Tibial nerve (tissue), 4 donors: ENCODE results near the gene MKLN1. TPM values are rescaled to one million over a fixed set of nuclear protein-coding genes. Genes with fewer than 3 reads are reported as not detected.

Experiments used
- DNase-seq, 2 donors: peaks; one replicate each; pipeline ENCODE4 v3.0.0-alpha.2; 2019; ENCODE audit warnings: low spot score in 2 of 2
- H3K27ac ChIP-seq, 4 donors: fragments of 200-600 bp; sonication (generic) in 3 of 4; one replicate each; pipeline ENCODE4 v1.5.1; 2017 to 2019; ENCODE audit warnings: mild to moderate bottlenecking in 1 of 4
- H3K27me3 ChIP-seq, 2 donors: fragments of 200-600 bp; sonication (generic) in 1 of 2; one replicate each; pipeline versions ENCODE4 v1.5.1 to v1.6.0; 2017 to 2019
- H3K36me3 ChIP-seq, 3 donors: fragments of 200-600 bp; sonication (generic); one replicate each; pipeline ENCODE4 v1.5.1; 2018 to 2019
- H3K4me1 ChIP-seq, 4 donors: fragments of 200-600 bp; sonication (generic) in 3 of 4; one replicate each; pipeline ENCODE4 v1.5.1; 2017 to 2019
- H3K4me3 ChIP-seq, 4 donors: fragments of 200-600 bp; sonication (generic) in 3 of 4; one replicate each; pipeline ENCODE4 v1.5.1; 2017 to 2019; ENCODE audit warnings: mild to moderate bottlenecking in 1 of 4, moderate library complexity in 1 of 4
- H3K9me3 ChIP-seq, 4 donors: fragments of 200-600 bp; sonication (generic) in 3 of 4; one replicate each; pipeline ENCODE4 v1.5.1; 2017 to 2019
- CTCF ChIP-seq, 5 experiments: fragments of 200-600 bp in 3 of 5; fragments of 450-650 bp in 2 of 5; sonication (generic) in 3 of 5; IDR thresholded peaks; one replicate each; pipeline ENCODE4 v1.5.1; 2016 to 2019; ENCODE audit warnings: antibody characterized with exemption in 5 of 5, mild to moderate bottlenecking in 3 of 5, moderate library complexity in 2 of 5
- EP300 ChIP-seq, 2 donors: sonication (generic); formaldehyde crosslinking; IDR thresholded peaks; one replicate each; pipeline ENCODE4 v1.6.1; 2017; ENCODE audit warnings: antibody characterized with exemption in 2 of 2, mild to moderate bottlenecking in 1 of 2
- POLR2A ChIP-seq, 2 donors: fragments of 450-650 bp; IDR thresholded peaks; one replicate each; pipeline ENCODE4 v1.6.1; 2017; ENCODE audit warnings: antibody characterized with exemption in 2 of 2, mild to moderate bottlenecking in 2 of 2, moderate library complexity in 2 of 2
- WGBS, 2 donors: methylation state at CpG; one replicate each; pipeline ENCODE4 v1.1.5; 2018; 5-methylcytosine and 5-hydroxymethylcytosine counted together
- total RNA-seq, 4 donors: library from RNA; depleted of rRNA; stranded (reverse); fragments of >200 nt; gene quantifications; one replicate each; pipeline ENCODE4 v1.1.0, GENCODE V29; 2016

The MKLN1 gene
- total RNA-seq, 4 donors from 2014 or later = 86.4 to 143 (median 95.0) TPM

GRCh38 chr7:131385039-131385605 lies 57.4 kb downstream of the MKLN1 start:
- H3K4me1 ChIP-seq = peaks cover 0 to 13% (median 0%) of the 10 kb centered on the region in 4 donors
- peaks cover 0 to 2% (median 0%) of the 10 kb centered on the region in 3 donors for H3K36me3 ChIP-seq
- no peak overlapping the region for H3K4me3 ChIP-seq
- no peak for DNase-seq
- TF ChIP-seq CTCF (IDR thresholded peaks at IDR 0.05) (no peak), EP300 (IDR thresholded peaks at IDR 0.05) (no peak), POLR2A (IDR thresholded peaks at IDR 0.05) (no peak)
- H3K27ac ChIP-seq = no peak overlapping the region
- H3K9me3 ChIP-seq = no peaks in the 10 kb centered on the region
- no peaks in the 10 kb centered on the region for H3K27me3 ChIP-seq
- 71 to 75% methylated on average over 8 of the region's 8 CpGs for WGBS, 2 donors

GRCh38 chr7:131388126-131388525 lies 60.5 kb downstream of the MKLN1 start:
- Histone ChIP-seq H3K36me3 (peaks cover 0 to 2% (median 0%) of the 10 kb centered on the region in 3 donors), H3K9me3 (no peaks in the 10 kb centered on the region), H3K27ac (no peak overlapping the region), H3K27me3 (no peaks in the 10 kb centered on the region), H3K4me3 (no peak overlapping the region), H3K4me1 (peaks cover 0 to 8% (median 0%) of the 10 kb centered on the region in 4 donors)
- DNase-seq = no peak
- TF ChIP-seq EP300 (IDR thresholded peaks at IDR 0.05) = no peak
- no peak for TF ChIP-seq CTCF (IDR thresholded peaks at IDR 0.05)
- no peak for TF ChIP-seq POLR2A (IDR thresholded peaks at IDR 0.05)
- 93 to 98% methylated on average over 1 of the region's 1 CpG for WGBS, 2 donors

- no peak for TF ChIP-seq EP300 (IDR thresholded peaks at IDR 0.05)
- no peak for TF ChIP-seq CTCF (IDR thresholded peaks at IDR 0.05)
- TF ChIP-seq POLR2A (IDR thresholded peaks at IDR 0.05) = no peak
- no peak overlapping the region for H3K27ac ChIP-seq
- no peak for DNase-seq
- no peaks in the 10 kb centered on the region for H3K9me3 ChIP-seq
- H3K27me3 ChIP-seq = no peaks in the 10 kb centered on the region
- H3K4me1 ChIP-seq = peaks cover 0 to 10% (median 0%) of the 10 kb centered on the region in 4 donors
- WGBS, 2 donors = 97 to 98% methylated on average over 1 of the region's 1 CpG
- H3K4me3 ChIP-seq = no peak overlapping the region
- H3K36me3 ChIP-seq = peaks cover 0 to 2% (median 0%) of the 10 kb centered on the region in 3 donors
Measured at GRCh38 chr7:131390275-131390674, 62.6 kb downstream of the MKLN1 start.

GRCh38 chr7:131391145-131391544 lies 63.5 kb downstream of the MKLN1 start:
- H3K27ac ChIP-seq = no peak overlapping the region
- H3K4me1 ChIP-seq = peaks cover 0 to 10% (median 0%) of the 10 kb centered on the region in 4 donors
- 74 to 76% methylated on average over 2 of the region's 2 CpGs for WGBS, 2 donors
- no peaks in the 10 kb centered on the region for H3K27me3 ChIP-seq
- H3K4me3 ChIP-seq = no peak overlapping the region
- H3K9me3 ChIP-seq = no peaks in the 10 kb centered on the region
- H3K36me3 ChIP-seq = peaks cover 0 to 2% (median 0%) of the 10 kb centered on the region in 3 donors
- no peak for DNase-seq
- TF ChIP-seq EP300 (IDR thresholded peaks at IDR 0.05) (no peak), CTCF (IDR thresholded peaks at IDR 0.05) (no peak), POLR2A (IDR thresholded peaks at IDR 0.05) (no peak)

- Histone ChIP-seq H3K27me3 (no peaks in the 10 kb centered on the region), H3K27ac (peak overlapping the region; percentile 65 to 87 (median 72)), H3K4me3 (no peak overlapping the region), H3K36me3 (peaks cover 0 to 33% (median 0%) of the 10 kb centered on the region in 3 donors), H3K9me3 (peaks cover 0 to 13% (median 0%) of the 10 kb centered on the region in 4 donors), H3K4me1 (peaks cover 0 to 42% (median 15%) of the 10 kb centered on the region in 4 donors)
- TF ChIP-seq EP300 (IDR thresholded peaks at IDR 0.05) (peak; percentile 88), POLR2A (IDR thresholded peaks at IDR 0.05) (peak in 1 of 2 donors; percentile 21), CTCF (IDR thresholded peaks at IDR 0.05) (no peak)
- 51 to 59% methylated on average over 1 of the region's 1 CpG for WGBS, 2 donors
- DNase-seq = no peak
Measured at GRCh38 chr7:131400681-131401176, 73.1 kb downstream of the MKLN1 start.
